Urothelium cell line (cell line): Measurements from ENCODE around the gene MRPL53.
A peak's percentile ranks its signal among the peaks of the same experiment; 100 is the strongest.

ENCODE experiments used
- DNase-seq: peaks from one replicate; pipeline ENCODE4 v3.0.0; 2011; ENCODE audit warnings: low spot score, mixed read lengths
- FAIRE-seq: peaks from 2 replicates; lab custom pipeline; 2011; peaks lifted over from hg19 to GRCh38; lab: Jason Lieb, UNC

MRPL53 gene

GRCh38 chr2:74429487-74430451 lies 42.7 kb downstream of the MRPL53 start:
- no peak for FAIRE-seq

GRCh38 chr2:74428675-74429074 lies 43.8 kb downstream of the MRPL53 start:
- FAIRE-seq (peak; percentile 32), DNase-seq (no peak)

More at GRCh38 chr2:74429487-74430451, 42.7 kb downstream of the MRPL53 start:
- DNase-seq = no peak

GRCh38 chr2:74427551-74427950 lies 44.9 kb downstream of the MRPL53 start:
- FAIRE-seq = no peak

GRCh38 chr2:74426181-74426758 lies 46.2 kb downstream of the MRPL53 start:
- DNase-seq (no peak), FAIRE-seq (no peak)

More at GRCh38 chr2:74427551-74427950, 44.9 kb downstream of the MRPL53 start:
- no peak for DNase-seq

GRCh38 chr2:74425523-74425922 lies 47.0 kb downstream of the MRPL53 start:
- no peak for FAIRE-seq

GRCh38 chr2:74424995-74425406 lies 47.5 kb downstream of the MRPL53 start:
- no peak for DNase-seq
- FAIRE-seq = no peak

More at GRCh38 chr2:74425523-74425922, 47.0 kb downstream of the MRPL53 start:
- DNase-seq = no peak

- FAIRE-seq (no peak), DNase-seq (no peak)
Measured at GRCh38 chr2:74424139-74424992, 48.1 kb downstream of the MRPL53 start.

- FAIRE-seq (no peak), DNase-seq (no peak)
Measured at GRCh38 chr2:74423231-74424095, 49.0 kb downstream of the MRPL53 start.
